Keratinocyte (primary cell): Measurements from ENCODE around the gene LRIG1. TPM values are rescaled to one million over a fixed set of nuclear protein-coding genes. Genes with fewer than 3 reads are reported as not detected.
"Not testable (repeated sequence)": the region's sequence is repeated elsewhere in the genome, so short reads cannot be mapped to it uniquely, and the experiment has no call there.

Experiments used
- DNase-seq: peaks from one replicate; pipeline ENCODE4 v3.0.0-alpha.2; 2011; ENCODE audit warnings: low read depth, missing footprints, low spot score
- FAIRE-seq: peaks from 2 replicates; lab custom pipeline; 2011; peaks lifted over from hg19 to GRCh38; lab: Jason Lieb, UNC
- H2AFZ ChIP-seq: 2 replicates; pipeline ENCODE4 v1.6.0; 2012; ENCODE audit warnings: low read length, control low read depth, inconsistent platforms; ENCODE audit not compliant: control insufficient read depth
- H3K27ac ChIP-seq: 2 replicates; pipeline ENCODE4 v1.5.1; 2011; ENCODE audit warnings: low read length; ENCODE audit not compliant: control insufficient read depth, insufficient read depth
- H3K27me3 ChIP-seq: 3 replicates; pipeline ENCODE4 v1.6.0; 2011; ENCODE audit warnings: low read length; ENCODE audit not compliant: control insufficient read depth, insufficient read depth; ENCODE audit errors: extremely low read depth
- H3K36me3 ChIP-seq, 2 experiments: 2 replicates in 1 of 2; 3 replicates in 1 of 2; pipeline ENCODE4 v1.5.1; 2011; ENCODE audit warnings: low read length in 2 of 2, mild to moderate bottlenecking in 1 of 2; ENCODE audit not compliant: control insufficient read depth in 2 of 2, insufficient read depth in 2 of 2; ENCODE audit errors: extremely low read depth in 1 of 2
- H3K4me1 ChIP-seq: 3 replicates; pipeline ENCODE4 v1.5.1; 2011; ENCODE audit warnings: low read length; ENCODE audit not compliant: control insufficient read depth, insufficient read depth; ENCODE audit errors: extremely low read depth
- H3K4me2 ChIP-seq: 3 replicates; pipeline ENCODE4 v1.6.0; 2011; ENCODE audit warnings: low read depth, low read length; ENCODE audit not compliant: control insufficient read depth, insufficient read depth; ENCODE audit errors: extremely low read depth
- H3K4me3 ChIP-seq, 3 experiments: fragments of 200-600 bp in 1 of 3; sonication (generic) in 1 of 3; 2 replicates in 2 of 3; 3 replicates in 1 of 3; pipeline ENCODE4 v1.5.1; 2011 to 2016; ENCODE audit warnings: low read length in 3 of 3, mild to moderate bottlenecking in 3 of 3, control low read depth in 2 of 3, inconsistent platforms in 1 of 3, low read depth in 1 of 3, mixed read lengths in 1 of 3, mixed run types in 1 of 3, moderate library complexity in 1 of 3; ENCODE audit not compliant: control insufficient read depth in 2 of 3, insufficient read depth in 2 of 3; ENCODE audit errors: extremely low read depth in 1 of 3
- H3K79me2 ChIP-seq: 2 replicates; pipeline ENCODE4 v1.6.0; 2012; ENCODE audit warnings: low read length; ENCODE audit not compliant: control insufficient read depth, insufficient read depth
- H3K9ac ChIP-seq: 3 replicates; pipeline ENCODE4 v1.6.0; 2011; ENCODE audit warnings: low read length; ENCODE audit not compliant: control insufficient read depth, insufficient read depth; ENCODE audit errors: extremely low read depth
- H3K9me1 ChIP-seq: 3 replicates; pipeline ENCODE4 v1.6.0; 2011; ENCODE audit warnings: low read length; ENCODE audit not compliant: control insufficient read depth, insufficient read depth; ENCODE audit errors: extremely low read depth
- H3K9me3 ChIP-seq: 2 replicates; pipeline ENCODE4 v1.5.1; 2012; ENCODE audit warnings: low read depth, low read length; ENCODE audit not compliant: control insufficient read depth
- H4K20me1 ChIP-seq: 3 replicates; pipeline ENCODE4 v1.6.0; 2011; ENCODE audit warnings: low read length; ENCODE audit not compliant: control insufficient read depth, insufficient read depth; ENCODE audit errors: extremely low read depth
- CTCF ChIP-seq, 3 experiments: IDR thresholded peaks in 1 of 3; conservative IDR thresholded peaks in 1 of 3; optimal IDR thresholded peaks in 1 of 3; 2 replicates in 2 of 3; 3 replicates in 1 of 3; pipeline versions ENCODE3 to v1.5.1; 2011; ENCODE audit warnings: low read length in 3 of 3, mild to moderate bottlenecking in 3 of 3, moderate library complexity in 2 of 3, control low read depth in 1 of 3, inconsistent platforms in 1 of 3; ENCODE audit not compliant: insufficient read depth in 2 of 3; ENCODE audit errors: extremely low read depth in 1 of 3
- EZH2 ChIP-seq: IDR thresholded peaks from one replicate; pipeline ENCODE4 v1.6.1; 2012; ENCODE audit warnings: inconsistent platforms, mild to moderate bottlenecking, low read length, moderate library complexity
- dilution Hi-C: fragments of 300-500 bp; cut with MboI; formaldehyde crosslinking; loops from one replicate; pipeline ENCODE4 v1.7.0; 2020; ENCODE audit warnings: low sequenced_read_pairs; ENCODE audit not compliant: extremely low pct_ligation_motif_present
- polyA plus RNA-seq, 5 experiments: library from polyadenylated mRNA; depleted of rRNA in 3 of 5; stranded (reverse) in 3 of 5; stranded (forward) in 1 of 5; unstranded in 1 of 5; fragments of >200 nt; gene quantifications; 1 replicate in 1 of 5; 2 replicates in 3 of 5; 3 replicates in 1 of 5; pipeline versions ENCODE4 v1.2.1 to v1.2.3, GENCODE V29; 2011 to 2012; ENCODE audit warnings: missing spikeins in 2 of 5, low read depth in 1 of 5, low replicate concordance in 1 of 5

LRIG1 gene
- polyA plus RNA-seq, 1 donor (not counting 4 experiments of a cell fraction or from before 2014, with no cell fraction given): 17.2 TPM

- DNase-seq (no peak), FAIRE-seq (no peak)
- H4K20me1 ChIP-seq: no peaks in the 10 kb centered on the region
- no peak overlapping the region for H3K4me2 ChIP-seq
- no peaks in the 10 kb centered on the region for H3K36me3 ChIP-seq
- dilution Hi-C loops: no loop called here
- H3K27me3 ChIP-seq: no peaks in the 10 kb centered on the region
- peaks cover 33% of the 10 kb centered on the region for H3K79me2 ChIP-seq
- no peaks in the 10 kb centered on the region for H3K9me3 ChIP-seq
- H2AFZ ChIP-seq: no peak overlapping the region
- TF ChIP-seq CTCF (optimal IDR thresholded peaks at IDR 0.05 in 1 of 3, IDR thresholded peaks at IDR 0.05 in 1 of 3, conservative IDR thresholded peaks at IDR 0.05 in 1 of 3; ENCODE audit: extremely low read depth in 1 of 3, insufficient read depth in 2 of 3, low read length in 3 of 3) (no peak), EZH2 (no peak)
- H3K9me1 ChIP-seq: no peaks in the 10 kb centered on the region
- H3K27ac ChIP-seq: no peak overlapping the region
- no peak overlapping the region for H3K4me3 ChIP-seq
- no peak overlapping the region for H3K9ac ChIP-seq
- peaks cover 28% of the 10 kb centered on the region for H3K4me1 ChIP-seq
These were observed 75.8 kb downstream of the LRIG1 start for GRCh38 chr3:66425032-66425431.

GRCh38 chr3:66423791-66424190 lies 77.0 kb downstream of the LRIG1 start:
- no peak overlapping the region for H3K4me3 ChIP-seq
- H3K36me3 ChIP-seq: no peaks in the 10 kb centered on the region
- peaks cover 19% of the 10 kb centered on the region for H3K4me1 ChIP-seq
- no peak overlapping the region for H3K9ac ChIP-seq
- no peak overlapping the region for H3K4me2 ChIP-seq
- no peaks in the 10 kb centered on the region for H3K27me3 ChIP-seq
- H3K9me3 ChIP-seq: no peaks in the 10 kb centered on the region
- dilution Hi-C loops: no loop called here
- H3K9me1 ChIP-seq: no peaks in the 10 kb centered on the region
- no peak for FAIRE-seq
- H4K20me1 ChIP-seq: no peaks in the 10 kb centered on the region
- TF ChIP-seq CTCF (optimal IDR thresholded peaks at IDR 0.05 in 1 of 3, IDR thresholded peaks at IDR 0.05 in 1 of 3, conservative IDR thresholded peaks at IDR 0.05 in 1 of 3; ENCODE audit: extremely low read depth in 1 of 3, insufficient read depth in 2 of 3, low read length in 3 of 3) (no peak), EZH2 (no peak)
- no peak for DNase-seq
- no peak overlapping the region for H3K27ac ChIP-seq
- no peak overlapping the region for H2AFZ ChIP-seq
- peaks cover 40% of the 10 kb centered on the region for H3K79me2 ChIP-seq

- H3K36me3 ChIP-seq, H3K27ac ChIP-seq, H3K4me1 ChIP-seq, H3K9ac ChIP-seq, H3K4me2 ChIP-seq, H4K20me1 ChIP-seq, DNase-seq, H3K9me1 ChIP-seq, H3K27me3 ChIP-seq, FAIRE-seq, H3K9me3 ChIP-seq, H2AFZ ChIP-seq, H3K4me3 ChIP-seq, dilution Hi-C loops: not testable (repeated sequence)
- H3K79me2 ChIP-seq: peaks cover 32% of the 10 kb centered on the region
These were observed 78.9 kb downstream of the LRIG1 start for GRCh38 chr3:66421893-66422292.

GRCh38 chr3:66421144-66421543 lies 79.7 kb downstream of the LRIG1 start:
- FAIRE-seq, H4K20me1 ChIP-seq, H3K27me3 ChIP-seq, dilution Hi-C loops, H3K4me2 ChIP-seq, H3K4me1 ChIP-seq, H3K9ac ChIP-seq, H3K27ac ChIP-seq, H3K4me3 ChIP-seq, H3K36me3 ChIP-seq, H3K9me1 ChIP-seq, H3K9me3 ChIP-seq, H2AFZ ChIP-seq, DNase-seq: not testable (repeated sequence)
- H3K79me2 ChIP-seq: peaks cover 24% of the 10 kb centered on the region
